Measurements from ENCODE around the gene MRPL28.

GRCh38 chr16:364595-365491 is 5.5 kb downstream of the MRPL28 start:
- TF ChIP-seq, protein P1, sequence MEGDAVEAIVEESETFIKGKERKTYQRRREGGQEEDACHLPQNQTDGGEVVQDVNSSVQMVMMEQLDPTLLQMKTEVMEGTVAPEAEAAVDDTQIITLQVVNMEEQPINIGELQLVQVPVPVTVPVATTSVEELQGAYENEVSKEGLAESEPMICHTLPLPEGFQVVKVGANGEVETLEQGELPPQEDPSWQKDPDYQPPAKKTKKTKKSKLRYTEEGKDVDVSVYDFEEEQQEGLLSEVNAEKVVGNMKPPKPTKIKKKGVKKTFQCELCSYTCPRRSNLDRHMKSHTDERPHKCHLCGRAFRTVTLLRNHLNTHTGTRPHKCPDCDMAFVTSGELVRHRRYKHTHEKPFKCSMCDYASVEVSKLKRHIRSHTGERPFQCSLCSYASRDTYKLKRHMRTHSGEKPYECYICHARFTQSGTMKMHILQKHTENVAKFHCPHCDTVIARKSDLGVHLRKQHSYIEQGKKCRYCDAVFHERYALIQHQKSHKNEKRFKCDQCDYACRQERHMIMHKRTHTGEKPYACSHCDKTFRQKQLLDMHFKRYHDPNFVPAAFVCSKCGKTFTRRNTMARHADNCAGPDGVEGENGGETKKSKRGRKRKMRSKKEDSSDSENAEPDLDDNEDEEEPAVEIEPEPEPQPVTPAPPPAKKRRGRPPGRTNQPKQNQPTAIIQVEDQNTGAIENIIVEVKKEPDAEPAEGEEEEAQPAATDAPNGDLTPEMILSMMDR (IDR thresholded peaks at IDR 0.05; ENCODE audit: extremely low read depth in 1 of 2, insufficient read depth in 1 of 2, low read depth in 1 of 2, low read length in 2 of 2), result no peak
- no peak for TF ChIP-seq POLR2A (IDR thresholded peaks at IDR 0.05; ENCODE audit: low read depth, low read length)

Data from endothelial cell of umbilical vein (primary cell).